GM18507 (cell line): Measurements from ENCODE around the gene SIPA1L3.

Source experiments
- DNase-seq: peaks from one replicate; pipeline ENCODE4 v3.0.0; 2011; ENCODE audit warnings: low read depth; ENCODE audit not compliant: insufficient read length; ENCODE audit errors: extremely low spot score
- FAIRE-seq: peaks from 2 replicates; lab custom pipeline; 2011; peaks lifted over from hg19 to GRCh38; lab: Jason Lieb, UNC

Gene SIPA1L3

GRCh38 chr19:38031423-38031770 is 124.4 kb downstream of the SIPA1L3 start:
- no peak for FAIRE-seq

DNA sequence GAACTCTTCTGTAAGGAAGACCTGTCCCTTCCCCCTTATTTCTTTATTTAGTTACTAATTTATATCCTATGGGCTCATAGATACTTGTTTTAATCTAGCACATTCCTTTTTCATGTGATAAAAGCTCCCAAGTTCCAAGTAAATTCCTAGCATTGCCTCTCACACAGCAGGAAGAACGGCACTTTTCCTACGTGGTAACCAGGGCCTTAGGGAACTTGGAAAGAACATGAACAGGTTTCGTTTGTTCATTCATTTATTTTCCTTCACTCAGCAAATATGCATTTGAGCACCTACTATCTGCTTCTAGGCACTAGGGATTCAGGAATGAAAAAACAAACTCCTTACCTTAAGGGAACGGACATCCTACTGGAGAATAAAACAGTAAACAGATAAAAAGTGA is 125.1 kb downstream of the SIPA1L3 start:
- no peak for DNase-seq
- FAIRE-seq: no peak

More at GRCh38 chr19:38031423-38031770, 124.4 kb downstream of the SIPA1L3 start:
- DNase-seq: no peak

DNA sequence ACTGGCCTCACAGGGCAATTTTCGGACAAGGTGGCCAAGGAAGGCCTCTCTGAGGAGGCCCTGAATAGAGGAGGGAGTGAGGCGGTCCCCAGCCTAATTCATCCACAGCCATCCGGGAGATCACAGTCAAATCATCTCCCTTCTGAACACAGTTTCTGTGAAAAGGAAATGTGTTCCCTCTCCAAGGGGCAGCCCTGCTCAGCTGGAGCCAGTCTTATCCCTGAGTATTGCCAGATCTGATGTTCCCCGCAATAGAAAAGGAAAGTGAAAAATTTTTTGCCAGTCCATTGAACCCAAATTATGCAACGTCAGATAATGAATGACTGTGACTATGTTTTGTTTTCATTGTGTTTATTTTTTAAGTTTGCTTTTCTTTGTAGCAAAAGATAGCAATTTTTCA is 125.9 kb downstream of the SIPA1L3 start:
- DNase-seq: no peak
- peak; percentile 62 for FAIRE-seq

- FAIRE-seq (peak; percentile 96), DNase-seq (no peak)
Measured at GRCh38 chr19:38033658-38034491, 126.9 kb downstream of the SIPA1L3 start.

- FAIRE-seq (peak; percentile 67), DNase-seq (no peak)
Measured at GRCh38 chr19:38034492-38034860, 127.5 kb downstream of the SIPA1L3 start.

- FAIRE-seq (no peak), DNase-seq (no peak)
Measured at GRCh38 chr19:38035515-38036495, 128.8 kb downstream of the SIPA1L3 start.

- FAIRE-seq (no peak), DNase-seq (no peak)
Measured at GRCh38 chr19:38036707-38037611, 130.0 kb downstream of the SIPA1L3 start.

GRCh38 chr19:38039966-38040365 is 133.0 kb downstream of the SIPA1L3 start:
- no peak for DNase-seq
- FAIRE-seq: no peak

DNA sequence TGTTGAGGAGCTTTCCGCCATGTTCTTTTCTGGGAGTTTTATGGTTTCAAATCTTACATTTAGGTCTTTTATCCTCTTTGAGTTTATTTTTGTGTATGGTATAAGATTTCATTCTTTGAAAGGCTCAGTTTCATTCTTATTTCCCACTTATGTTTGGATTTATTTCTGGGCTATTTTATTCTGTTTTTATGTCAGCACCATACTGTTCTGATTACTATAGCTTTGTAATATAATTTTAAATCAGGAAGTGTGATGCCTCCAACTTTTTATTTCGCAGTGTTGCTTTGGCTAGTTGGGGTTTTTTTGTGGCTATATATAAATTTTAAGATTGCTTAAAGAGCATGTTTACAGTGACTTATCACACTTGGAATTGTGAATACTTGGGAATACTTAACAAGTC is 135.1 kb downstream of the SIPA1L3 start:
- DNase-seq (no peak), FAIRE-seq (no peak)

GRCh38 chr19:38043649-38044144 is 136.7 kb downstream of the SIPA1L3 start:
- no peak for DNase-seq
- FAIRE-seq: no peak

- FAIRE-seq (peak; percentile 33), DNase-seq (no peak)
Measured at GRCh38 chr19:38044267-38045111, 137.5 kb downstream of the SIPA1L3 start.

- FAIRE-seq (no peak), DNase-seq (no peak)
Measured at GRCh38 chr19:38045554-38046253, 138.7 kb downstream of the SIPA1L3 start.

DNA sequence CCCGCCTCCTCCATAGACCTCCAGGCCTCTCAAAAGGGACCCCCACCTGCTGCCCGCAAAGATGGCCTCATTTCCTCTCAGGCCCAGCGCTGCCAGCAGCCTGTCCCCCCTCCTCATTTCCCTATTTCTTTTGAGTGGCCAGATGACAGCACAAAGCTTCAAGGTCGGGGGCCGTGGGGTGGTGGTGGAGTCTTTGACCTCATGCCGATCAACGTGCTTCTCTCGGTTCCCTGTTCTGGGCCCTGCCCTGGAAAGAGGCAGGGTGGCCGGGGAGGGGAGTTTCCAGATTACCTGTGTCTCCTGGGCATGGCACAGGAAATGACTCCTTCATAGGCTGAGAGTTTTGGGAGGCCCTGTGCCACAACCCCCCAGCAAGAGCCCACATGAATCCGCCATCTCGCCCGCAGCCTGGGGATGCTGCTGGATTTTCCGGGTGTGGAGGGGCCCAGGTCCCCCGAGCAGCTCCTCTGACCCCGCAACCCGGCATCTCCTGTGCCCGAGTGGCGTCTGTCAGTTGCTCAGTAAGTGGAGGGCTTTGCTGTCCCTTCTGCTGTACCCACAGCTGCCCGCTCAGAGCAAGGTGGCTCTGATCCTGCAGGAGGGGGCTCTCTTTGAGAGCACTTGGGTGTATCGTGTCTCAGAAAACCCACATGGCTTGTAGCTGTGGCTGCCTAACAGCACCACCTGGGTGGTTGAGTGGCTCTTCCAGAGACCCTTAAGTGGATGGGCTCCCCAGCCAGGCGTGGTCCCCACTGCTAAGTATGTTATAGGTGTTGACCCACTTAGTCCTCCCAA is 139.4 kb downstream of the SIPA1L3 start:
- DNase-seq (peak; percentile 54), FAIRE-seq (peak; percentile 95)

DNA sequence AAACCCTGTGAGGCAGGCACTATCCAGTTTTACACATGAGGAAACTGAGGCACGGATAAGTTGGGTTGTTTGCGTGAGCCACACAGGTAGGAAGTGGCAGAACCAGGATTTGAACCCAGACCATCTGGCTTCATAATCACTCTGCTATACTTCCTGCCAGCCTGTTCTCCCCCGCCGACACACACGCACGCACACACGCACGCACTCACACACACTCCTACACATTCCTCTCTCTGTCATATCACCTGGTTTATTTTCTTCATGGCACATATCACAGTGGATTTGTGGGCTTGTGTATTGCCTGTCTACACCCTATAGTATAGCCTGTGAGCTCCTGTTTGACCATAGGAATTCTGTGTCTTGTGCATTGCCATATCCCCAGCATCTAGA is 140.0 kb downstream of the SIPA1L3 start:
- FAIRE-seq (peak; percentile 89), DNase-seq (no peak)

DNA sequence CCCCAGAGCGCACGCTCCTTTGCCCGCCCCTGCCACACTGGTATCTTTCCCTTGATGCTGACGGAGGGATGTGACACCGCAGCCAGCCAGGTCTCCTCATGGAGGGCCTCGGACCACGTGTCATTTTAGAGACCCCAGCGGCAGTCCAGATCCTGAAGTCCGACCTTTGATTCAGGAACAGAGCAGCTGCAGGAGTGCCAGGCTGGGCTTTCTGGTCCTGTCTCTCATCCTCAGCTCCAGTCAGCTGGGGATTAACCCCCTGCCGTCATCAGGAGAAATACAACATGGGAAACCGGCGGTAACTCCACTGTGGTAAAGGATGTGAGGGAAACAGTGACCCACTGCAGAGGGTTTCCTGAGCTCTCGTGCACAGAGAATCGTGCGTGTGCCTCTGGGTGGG is 140.6 kb downstream of the SIPA1L3 start:
- DNase-seq (no peak), FAIRE-seq (no peak)

GRCh38 chr19:38049105-38049649 is 142.2 kb downstream of the SIPA1L3 start:
- no peak for FAIRE-seq
- DNase-seq: no peak

GRCh38 chr19:38055010-38055409 is 148.0 kb downstream of the SIPA1L3 start:
- FAIRE-seq (no peak), DNase-seq (no peak)
